Measurements from ENCODE around the gene HCST.

The HCST gene

DNA sequence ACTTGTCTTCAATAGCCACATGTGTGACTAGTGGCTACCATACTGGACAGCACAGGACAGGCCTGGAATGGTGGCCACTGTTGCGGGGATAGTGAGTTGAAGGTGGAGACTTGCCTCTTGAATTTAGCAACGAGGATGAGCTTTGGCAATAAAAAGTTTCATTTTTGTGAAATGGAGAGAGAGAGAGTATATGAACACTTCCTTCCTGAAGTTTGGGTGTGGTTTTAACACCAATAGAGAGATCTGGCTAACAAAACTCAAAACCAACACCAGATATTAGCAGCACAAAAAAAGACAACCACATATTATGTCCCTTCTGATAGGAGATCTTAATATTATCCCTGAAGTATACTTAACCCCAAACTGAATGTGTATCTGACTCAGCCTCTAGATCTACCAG is 27.5 kb downstream of the HCST start:
- Histone ChIP-seq H3K4me3 (ENCODE audit: low read depth in 1 of 2, low read length in 2 of 2) (no peak overlapping the region), H3K4me1 (ENCODE audit: control insufficient read depth in 1 of 2, insufficient read depth in 2 of 2, low read length in 2 of 2) (peaks cover 5 to 9% of the 10 kb centered on the region in 2 donors), H3K27me3 (ENCODE audit: low read depth, low read length) (no peaks in the 10 kb centered on the region), H3K27ac (ENCODE audit: low read length) (no peak overlapping the region), H3K36me3 (ENCODE audit: control insufficient read depth in 1 of 2, insufficient read depth in 2 of 2, low read length in 2 of 2) (no peaks in the 10 kb centered on the region), H3K9me3 (ENCODE audit: control insufficient read depth in 1 of 2, low read length in 2 of 2) (peaks cover 0 to 8% of the 10 kb centered on the region in 2 donors)

DNA sequence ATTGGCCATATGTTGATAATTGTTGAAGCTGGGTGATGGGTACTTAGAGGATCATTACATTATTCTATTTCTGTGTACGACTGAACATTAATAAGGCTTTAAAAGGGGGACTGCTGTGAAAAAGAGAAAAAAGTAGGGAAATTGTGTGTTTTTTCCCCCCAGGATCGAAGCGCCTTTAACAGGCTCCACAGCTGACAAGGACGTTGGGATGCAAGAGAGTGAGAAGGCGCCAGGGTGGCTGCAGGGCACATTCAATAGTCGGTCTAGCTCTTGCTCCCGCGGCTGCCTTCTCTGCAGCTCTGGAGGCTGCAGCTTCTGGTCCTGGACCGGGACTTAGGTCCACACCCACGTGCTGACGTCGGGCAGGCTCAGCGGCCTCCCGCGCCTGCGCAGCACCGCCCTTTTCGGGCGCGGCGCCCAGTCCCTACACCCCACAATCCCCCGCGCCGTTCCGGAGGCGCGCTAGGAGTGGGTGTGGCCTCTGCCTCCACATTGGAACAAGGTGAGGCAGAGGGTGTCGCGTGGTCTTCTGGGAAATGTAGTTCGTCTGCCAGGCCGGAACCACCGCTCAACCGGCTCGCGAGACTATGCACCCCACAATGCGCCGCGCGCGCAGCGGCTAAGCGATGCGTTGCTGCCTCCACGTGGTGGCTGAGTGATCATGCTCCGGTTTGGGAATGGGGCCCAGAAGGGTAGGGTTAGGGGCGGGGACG is 29.0 kb downstream of the HCST start:
- no peaks in the 10 kb centered on the region for H3K9me3 ChIP-seq (ENCODE audit: control insufficient read depth in 1 of 2, low read length in 2 of 2)
- H3K27ac ChIP-seq (ENCODE audit: low read length) = peak overlapping the region; percentile 73
- H3K4me3 ChIP-seq (ENCODE audit: low read depth in 1 of 2, low read length in 2 of 2) = peak overlapping the region in 1 of 2 donors; percentile 45
- H3K4me1 ChIP-seq (ENCODE audit: control insufficient read depth in 1 of 2, insufficient read depth in 2 of 2, low read length in 2 of 2) = peaks cover 9 to 15% of the 10 kb centered on the region in 2 donors
- H3K27me3 ChIP-seq (ENCODE audit: low read depth, low read length) = no peaks in the 10 kb centered on the region
- H3K36me3 ChIP-seq (ENCODE audit: control insufficient read depth in 1 of 2, insufficient read depth in 2 of 2, low read length in 2 of 2) = no peaks in the 10 kb centered on the region

DNA sequence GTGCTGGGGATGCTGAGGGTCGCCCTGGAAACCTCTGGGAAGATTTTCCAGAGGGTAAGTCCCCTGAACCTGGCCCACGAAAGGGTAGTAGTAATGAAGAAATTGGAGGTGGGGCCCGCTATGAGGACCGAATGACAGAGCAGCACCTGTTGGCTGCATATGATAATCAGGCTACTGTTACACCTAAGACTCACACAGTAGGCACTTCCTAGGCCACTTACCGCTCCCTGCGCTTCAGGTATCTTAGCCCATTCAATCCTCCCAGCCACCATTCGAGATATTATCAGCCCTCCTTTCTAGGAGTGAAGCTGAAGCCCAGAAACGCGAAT is 29.5 kb downstream of the HCST start:
- Histone ChIP-seq H3K4me3 (ENCODE audit: low read depth in 1 of 2, low read length in 2 of 2) (no peak overlapping the region), H3K4me1 (ENCODE audit: control insufficient read depth in 1 of 2, insufficient read depth in 2 of 2, low read length in 2 of 2) (peaks cover 11 to 19% of the 10 kb centered on the region in 2 donors), H3K36me3 (ENCODE audit: control insufficient read depth in 1 of 2, insufficient read depth in 2 of 2, low read length in 2 of 2) (no peaks in the 10 kb centered on the region), H3K27ac (ENCODE audit: low read length) (no peak overlapping the region), H3K27me3 (ENCODE audit: low read depth, low read length) (no peaks in the 10 kb centered on the region), H3K9me3 (ENCODE audit: control insufficient read depth in 1 of 2, low read length in 2 of 2) (no peaks in the 10 kb centered on the region)

DNA sequence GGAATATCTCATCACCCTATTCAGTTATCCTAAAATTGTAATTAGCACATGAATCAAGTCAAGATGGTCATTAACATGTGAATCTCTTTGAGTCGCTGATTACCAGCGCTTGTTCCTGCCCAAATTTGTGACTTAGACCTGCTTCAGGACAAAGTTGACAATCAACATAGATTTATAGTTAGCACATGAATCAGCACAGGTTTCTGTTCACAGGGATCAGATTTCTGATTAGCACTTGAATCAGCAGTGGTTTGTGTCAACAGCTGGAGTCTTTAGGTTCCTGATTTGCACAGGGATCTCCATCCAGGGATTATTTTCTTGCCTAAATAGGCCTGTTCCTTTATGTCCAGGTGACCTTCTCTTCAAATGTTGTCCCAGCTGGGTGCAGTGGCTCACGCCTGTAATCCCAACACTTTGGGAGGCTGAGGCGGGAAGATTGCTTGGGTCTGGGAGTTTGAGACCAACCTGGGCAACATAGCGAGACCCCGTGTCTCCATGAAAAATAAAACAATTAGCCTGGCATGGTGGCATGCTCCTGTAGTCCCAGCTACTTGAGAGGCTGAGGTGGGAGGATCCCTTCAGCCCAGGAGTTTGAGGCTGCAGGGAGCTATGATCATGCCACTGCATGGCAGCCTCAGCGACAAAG is 30.1 kb downstream of the HCST start:
- H3K9me3 ChIP-seq (ENCODE audit: control insufficient read depth in 1 of 2, low read length in 2 of 2) = no peaks in the 10 kb centered on the region
- no peak overlapping the region for H3K27ac ChIP-seq (ENCODE audit: low read length)
- no peaks in the 10 kb centered on the region for H3K27me3 ChIP-seq (ENCODE audit: low read depth, low read length)
- H3K4me1 ChIP-seq (ENCODE audit: control insufficient read depth in 1 of 2, insufficient read depth in 2 of 2, low read length in 2 of 2) = peaks cover 16 to 25% of the 10 kb centered on the region in 2 donors
- H3K4me3 ChIP-seq (ENCODE audit: low read depth in 1 of 2, low read length in 2 of 2) = no peak overlapping the region
- no peaks in the 10 kb centered on the region for H3K36me3 ChIP-seq (ENCODE audit: control insufficient read depth in 1 of 2, insufficient read depth in 2 of 2, low read length in 2 of 2)

DNA sequence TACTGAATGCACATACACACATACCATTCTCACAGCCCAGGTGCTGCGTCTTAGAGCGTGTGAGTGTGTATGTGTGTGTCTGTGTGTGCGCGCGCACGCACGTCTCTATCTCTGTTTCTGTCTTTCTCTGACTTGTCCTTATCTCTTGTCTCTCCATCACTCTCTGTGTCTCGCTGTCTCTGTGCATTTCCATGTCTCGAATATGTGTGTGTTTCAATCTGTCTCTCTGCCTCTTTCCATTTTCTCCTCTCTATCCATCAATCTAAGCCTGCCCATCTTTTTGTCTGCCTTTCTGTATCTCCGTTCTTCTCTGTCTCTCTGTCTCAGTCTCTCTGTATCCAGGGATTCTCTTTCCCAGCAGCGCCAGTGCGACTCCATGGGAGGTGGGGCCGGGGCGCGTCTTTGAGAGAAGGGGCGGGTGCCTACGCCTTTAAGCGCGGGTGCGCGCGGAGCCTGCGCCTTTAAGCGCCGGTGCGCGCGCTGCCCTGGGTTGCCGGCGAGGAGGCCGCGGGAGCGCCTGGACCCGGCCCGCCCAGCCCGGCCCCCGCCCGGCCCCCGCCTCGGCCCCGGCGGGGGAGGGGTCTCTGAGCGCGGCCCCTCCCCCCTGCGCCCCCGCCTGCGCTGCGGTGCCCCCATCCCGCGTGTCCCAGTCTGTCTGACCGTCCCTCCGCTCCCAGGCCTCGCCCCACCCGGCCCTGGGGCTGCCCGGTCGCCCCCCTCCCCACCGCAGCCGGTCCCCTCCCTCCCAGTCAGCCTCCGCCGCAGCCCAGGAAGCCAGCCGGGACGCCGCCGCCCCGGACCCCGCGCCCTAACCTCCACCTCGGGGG is 33.8 kb downstream of the HCST start, which contains the start of gene LRFN3:
Gene LRFN3, plus strand, starts transcription at position 464 of the 827 bp plus-strand sequence. CDS start 3,052 bp downstream, outside the sequence.
- Histone ChIP-seq H3K9me3 (ENCODE audit: control insufficient read depth in 1 of 2, low read length in 2 of 2) (no peaks in the 10 kb centered on the region), H3K27me3 (ENCODE audit: low read depth, low read length) (no peaks in the 10 kb centered on the region), H3K4me1 (ENCODE audit: control insufficient read depth in 1 of 2, insufficient read depth in 2 of 2, low read length in 2 of 2) (peaks cover 13 to 34% of the 10 kb centered on the region in 2 donors), H3K27ac (ENCODE audit: low read length) (peak within 1 kb of the TSS; percentile 75), H3K36me3 (ENCODE audit: control insufficient read depth in 1 of 2, insufficient read depth in 2 of 2, low read length in 2 of 2) (peaks cover 0 to 19% of the 10 kb centered on the region in 2 donors), H3K4me3 (ENCODE audit: low read depth in 1 of 2, low read length in 2 of 2) (peak within 1 kb of the TSS; percentile 82 to 92)

GRCh38 chr19:35936738-35937268 is 34.5 kb downstream of the HCST start:
- Histone ChIP-seq H3K4me3 (ENCODE audit: low read depth in 1 of 2, low read length in 2 of 2) (peak overlapping the region; percentile 75 to 82), H3K9me3 (ENCODE audit: control insufficient read depth in 1 of 2, low read length in 2 of 2) (no peaks in the 10 kb centered on the region), H3K27me3 (ENCODE audit: low read depth, low read length) (no peaks in the 10 kb centered on the region), H3K27ac (ENCODE audit: low read length) (peak overlapping the region; percentile 75), H3K36me3 (ENCODE audit: control insufficient read depth in 1 of 2, insufficient read depth in 2 of 2, low read length in 2 of 2) (peaks cover 0 to 19% of the 10 kb centered on the region in 2 donors), H3K4me1 (ENCODE audit: control insufficient read depth in 1 of 2, insufficient read depth in 2 of 2, low read length in 2 of 2) (peaks cover 12 to 31% of the 10 kb centered on the region in 2 donors)

- Histone ChIP-seq H3K27me3 (ENCODE audit: low read depth, low read length) (no peaks in the 10 kb centered on the region), H3K36me3 (ENCODE audit: control insufficient read depth in 1 of 2, insufficient read depth in 2 of 2, low read length in 2 of 2) (peaks cover 4 to 25% of the 10 kb centered on the region in 2 donors), H3K9me3 (ENCODE audit: control insufficient read depth in 1 of 2, low read length in 2 of 2) (no peaks in the 10 kb centered on the region), H3K4me1 (ENCODE audit: control insufficient read depth in 1 of 2, insufficient read depth in 2 of 2, low read length in 2 of 2) (peaks cover 12 to 28% of the 10 kb centered on the region in 2 donors), H3K27ac (ENCODE audit: low read length) (no peak overlapping the region), H3K4me3 (ENCODE audit: low read depth in 1 of 2, low read length in 2 of 2) (peak overlapping the region; percentile 75 to 82)
Observed at GRCh38 chr19:35937345-35938281, 35.3 kb downstream of the HCST start.

- Histone ChIP-seq H3K27me3 (ENCODE audit: low read depth, low read length) (no peaks in the 10 kb centered on the region), H3K4me1 (ENCODE audit: control insufficient read depth in 1 of 2, insufficient read depth in 2 of 2, low read length in 2 of 2) (peaks cover 12 to 28% of the 10 kb centered on the region in 2 donors), H3K4me3 (ENCODE audit: low read depth in 1 of 2, low read length in 2 of 2) (peak overlapping the region; percentile 75 to 82), H3K36me3 (ENCODE audit: control insufficient read depth in 1 of 2, insufficient read depth in 2 of 2, low read length in 2 of 2) (peaks cover 4 to 26% of the 10 kb centered on the region in 2 donors), H3K9me3 (ENCODE audit: control insufficient read depth in 1 of 2, low read length in 2 of 2) (no peaks in the 10 kb centered on the region), H3K27ac (ENCODE audit: low read length) (no peak overlapping the region)
Observed at GRCh38 chr19:35938282-35939224, 36.2 kb downstream of the HCST start.

- no peaks in the 10 kb centered on the region for H3K27me3 ChIP-seq (ENCODE audit: low read depth, low read length)
- no peak overlapping the region for H3K4me3 ChIP-seq (ENCODE audit: low read depth in 1 of 2, low read length in 2 of 2)
- peaks cover 4 to 28% of the 10 kb centered on the region in 2 donors for H3K36me3 ChIP-seq (ENCODE audit: control insufficient read depth in 1 of 2, insufficient read depth in 2 of 2, low read length in 2 of 2)
- no peaks in the 10 kb centered on the region for H3K9me3 ChIP-seq (ENCODE audit: control insufficient read depth in 1 of 2, low read length in 2 of 2)
- H3K4me1 ChIP-seq (ENCODE audit: control insufficient read depth in 1 of 2, insufficient read depth in 2 of 2, low read length in 2 of 2) = peaks cover 12 to 28% of the 10 kb centered on the region in 2 donors
- no peak overlapping the region for H3K27ac ChIP-seq (ENCODE audit: low read length)
Observed at GRCh38 chr19:35939307-35940077, 37.2 kb downstream of the HCST start.

Data from muscle layer of duodenum (tissue), 2 donors.